HG03159 (cell line): Measurements from ENCODE around the gene TRIP10.
"Not testable (repeated sequence)": the region's sequence is repeated elsewhere in the genome, so short reads cannot be mapped to it uniquely, and the experiment has no call there.

Experiments used
- ATAC-seq: cut with Tn5 transposase; IDR thresholded peaks from one replicate; pipeline ENCODE4 v1.9.1; 2021; ENCODE audit warnings: mild to moderate bottlenecking, moderate library complexity; ENCODE audit not compliant: unreplicated experiment

Gene TRIP10

DNA sequence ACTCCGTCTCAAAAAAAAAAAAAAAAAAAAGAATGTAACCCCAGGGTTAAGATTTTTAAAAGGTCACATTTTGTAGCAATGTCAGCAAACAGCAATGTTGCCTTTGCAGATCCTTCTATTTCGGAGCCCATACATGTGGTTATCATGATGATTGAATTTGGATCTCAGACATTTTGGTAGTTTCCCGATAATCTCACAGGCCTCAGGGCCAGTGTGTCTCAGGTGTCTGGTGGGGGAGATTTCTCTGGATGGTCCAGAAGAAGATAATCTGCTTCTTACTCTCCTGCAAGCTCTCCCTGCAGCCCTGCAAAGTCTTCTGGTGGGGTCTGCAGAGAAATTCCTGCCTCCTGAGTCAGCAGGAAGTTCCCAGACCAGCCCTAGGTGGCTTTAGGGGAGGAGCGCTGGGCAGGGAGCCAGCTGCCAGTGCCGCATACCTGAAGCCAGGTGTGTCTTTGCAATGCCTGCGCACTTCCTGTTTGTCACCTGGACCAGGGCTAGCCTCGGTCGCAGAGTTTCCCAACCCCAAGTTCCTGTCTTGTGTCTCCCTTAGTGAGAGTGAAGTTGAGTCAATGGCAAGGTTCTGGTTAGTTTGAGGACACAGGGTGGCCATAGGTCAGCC, 26.4 kb downstream of the TRIP10 start:
- ATAC-seq = no peak

DNA sequence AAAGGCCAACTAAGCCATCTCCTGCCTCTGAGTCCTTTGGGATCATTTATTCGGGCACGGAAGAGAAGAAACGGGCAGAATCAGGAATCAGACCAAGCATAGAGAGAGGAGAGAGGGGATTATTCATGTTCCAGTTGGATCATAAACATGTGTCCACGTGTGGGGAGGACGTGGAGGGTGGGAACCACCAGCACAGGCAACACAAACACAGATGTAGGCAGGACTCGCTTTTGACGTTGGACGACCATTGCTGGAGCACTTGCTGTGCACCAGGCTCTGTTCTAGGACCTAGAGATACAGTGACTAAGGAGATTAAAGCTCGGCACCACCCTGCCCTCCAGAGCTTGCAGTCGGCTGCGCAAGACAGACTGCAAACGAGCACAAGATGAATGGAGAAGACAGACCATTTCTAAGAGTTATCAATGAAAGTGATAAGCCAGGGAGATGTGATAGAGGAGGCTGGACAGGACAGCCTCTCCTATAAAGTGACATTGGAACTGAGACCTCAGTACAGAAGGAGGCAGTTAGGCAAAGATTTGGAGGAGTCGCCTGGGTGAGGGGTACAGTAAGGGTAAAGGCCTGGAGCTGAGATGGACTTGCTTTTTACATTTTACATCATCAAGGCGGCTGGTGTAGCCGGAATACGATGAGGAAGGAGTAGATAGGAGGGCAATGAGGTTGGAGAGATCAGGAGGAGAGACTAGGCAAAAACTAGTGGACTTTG, 27.0 kb downstream of the TRIP10 start:
- ATAC-seq = no peak

DNA sequence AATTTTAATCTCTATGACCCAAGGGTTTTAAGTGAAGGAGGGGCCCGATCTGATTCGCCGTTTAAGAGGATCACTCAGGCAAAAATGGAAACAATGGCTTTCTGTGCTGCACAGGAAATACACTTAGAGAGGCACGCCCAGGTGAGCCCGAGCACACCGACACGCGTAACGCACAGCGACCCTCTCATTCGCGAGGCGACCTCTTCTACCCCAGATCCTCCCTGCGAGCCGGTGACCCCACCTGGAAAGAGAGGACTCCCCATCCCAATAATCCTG, 27.5 kb downstream of the TRIP10 start:
- ATAC-seq = peak; percentile 12

DNA sequence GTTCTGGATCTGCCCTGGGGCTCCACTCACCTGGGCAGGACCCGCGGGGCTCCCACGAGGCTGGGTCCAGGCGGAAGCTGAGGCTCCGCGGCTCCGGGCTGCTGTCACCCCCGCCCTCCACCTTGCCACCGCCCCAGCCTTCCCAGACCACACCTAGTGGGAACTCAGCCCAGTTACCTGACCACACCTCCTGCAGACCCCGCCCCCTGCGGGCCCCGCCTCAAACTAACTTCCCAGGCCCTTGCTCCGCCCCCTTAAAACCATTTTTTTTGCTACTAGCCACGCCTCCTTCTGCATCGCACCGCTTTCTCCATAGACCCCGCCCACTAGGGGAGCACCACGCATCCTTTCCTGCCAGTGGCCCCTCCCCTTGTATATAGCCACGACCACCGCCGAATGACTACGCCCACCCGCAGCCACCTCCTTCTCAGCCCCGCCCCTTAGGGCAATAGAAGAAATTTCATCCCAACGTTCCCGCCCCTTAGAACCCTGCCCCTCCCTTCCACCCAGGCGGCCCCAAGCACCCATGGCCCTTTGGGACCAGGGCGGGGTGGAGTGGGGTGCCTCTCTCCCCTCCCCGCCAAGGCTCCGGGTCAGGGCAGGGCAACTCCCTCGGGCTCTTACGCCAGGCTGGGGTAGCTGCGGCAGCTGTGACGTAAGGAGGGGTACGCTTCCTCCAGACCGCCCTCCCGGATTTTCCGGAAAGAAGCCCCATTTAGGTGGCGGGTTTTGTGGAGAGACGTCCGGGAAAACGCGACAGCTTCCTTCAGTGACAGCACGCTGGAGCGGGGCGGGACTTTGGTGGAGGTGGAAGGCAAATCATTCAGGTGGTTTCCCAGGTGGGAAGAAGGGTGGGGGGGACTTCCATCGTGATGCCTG, 28.1 kb downstream of the TRIP10 start, which contains the start of gene SH2D3A:
Gene SH2D3A (minus strand): TSS at position 79 of the 879 bp plus-strand sequence. CDS start 3,687 bp downstream, outside the sequence.
- ATAC-seq = peak; percentile 64

DNA sequence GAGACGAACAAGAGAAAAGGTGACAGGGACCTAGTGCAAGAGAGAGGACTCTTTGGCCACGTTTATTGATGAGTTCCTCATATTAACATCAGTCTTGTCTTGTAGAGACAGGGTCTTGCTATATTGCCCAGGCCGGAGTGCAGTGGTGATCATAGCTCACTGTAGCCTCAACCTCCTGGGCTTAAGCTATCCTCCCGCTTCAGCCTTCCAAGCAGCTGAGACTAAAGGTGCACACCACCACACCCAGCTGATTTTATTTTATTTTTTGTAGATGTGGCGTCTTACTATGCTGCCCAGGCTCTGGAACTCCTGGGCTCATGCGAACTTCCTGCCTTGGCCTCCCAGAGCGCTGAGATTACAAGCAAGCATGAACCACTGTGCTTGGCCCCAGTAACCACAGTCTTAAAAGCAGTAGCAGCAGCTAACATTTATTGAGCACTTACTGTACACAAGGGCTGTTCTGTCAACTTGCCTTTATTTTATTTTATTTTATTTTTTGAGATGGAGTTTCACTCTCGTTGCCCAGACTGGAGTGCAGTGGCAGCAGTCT, 28.8 kb downstream of the TRIP10 start:
- no peak for ATAC-seq

DNA sequence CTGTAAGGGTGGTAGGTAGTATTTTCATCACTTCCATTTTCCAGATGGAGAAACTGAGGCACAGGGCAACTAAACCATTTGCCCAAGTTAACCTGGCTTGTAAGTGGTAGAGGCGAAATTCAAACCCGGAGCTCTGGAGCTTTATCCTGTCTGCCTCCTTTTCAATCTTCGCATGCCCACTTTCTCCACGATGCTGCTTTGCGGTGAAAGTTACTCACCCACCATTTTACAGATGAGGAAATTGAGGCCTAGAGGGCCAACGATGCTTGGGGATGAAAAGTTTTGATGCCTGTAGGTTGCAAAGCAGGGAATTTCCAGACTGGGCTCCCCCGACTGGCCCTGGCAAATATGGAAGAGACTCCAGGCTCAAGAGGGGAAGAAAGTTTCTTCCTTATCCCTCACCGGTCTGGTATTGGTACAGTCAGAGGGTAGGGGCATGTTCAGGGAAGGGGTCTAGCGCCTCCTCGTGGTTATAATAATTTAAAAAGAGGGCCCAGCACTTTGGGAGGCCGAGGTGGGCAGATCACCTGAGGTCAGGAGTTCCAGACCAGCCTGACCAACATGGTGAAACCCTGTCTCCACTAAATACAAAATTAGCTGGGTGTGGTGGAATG, 29.6 kb downstream of the TRIP10 start:
- ATAC-seq = no peak

DNA sequence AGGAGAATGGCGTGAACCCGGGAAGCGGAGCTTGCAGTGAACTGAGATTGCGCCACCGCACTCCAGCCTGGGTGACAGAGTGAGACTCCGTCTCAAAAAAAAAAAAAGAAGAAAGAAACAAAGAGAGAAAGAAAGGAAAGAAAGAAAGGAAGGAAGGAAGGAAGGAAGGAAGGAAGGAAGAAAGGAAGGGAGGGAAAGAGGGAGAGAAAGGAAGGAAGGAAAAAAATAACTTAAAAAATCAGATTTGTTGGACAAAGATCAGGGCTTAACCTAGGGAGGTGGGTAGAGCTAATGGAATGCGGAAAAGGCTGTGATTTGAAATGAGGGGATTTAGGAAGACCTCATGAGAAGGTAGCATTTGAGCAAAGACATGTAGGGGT, 32.2 kb downstream of the TRIP10 start:
- not testable (repeated sequence) for ATAC-seq

DNA sequence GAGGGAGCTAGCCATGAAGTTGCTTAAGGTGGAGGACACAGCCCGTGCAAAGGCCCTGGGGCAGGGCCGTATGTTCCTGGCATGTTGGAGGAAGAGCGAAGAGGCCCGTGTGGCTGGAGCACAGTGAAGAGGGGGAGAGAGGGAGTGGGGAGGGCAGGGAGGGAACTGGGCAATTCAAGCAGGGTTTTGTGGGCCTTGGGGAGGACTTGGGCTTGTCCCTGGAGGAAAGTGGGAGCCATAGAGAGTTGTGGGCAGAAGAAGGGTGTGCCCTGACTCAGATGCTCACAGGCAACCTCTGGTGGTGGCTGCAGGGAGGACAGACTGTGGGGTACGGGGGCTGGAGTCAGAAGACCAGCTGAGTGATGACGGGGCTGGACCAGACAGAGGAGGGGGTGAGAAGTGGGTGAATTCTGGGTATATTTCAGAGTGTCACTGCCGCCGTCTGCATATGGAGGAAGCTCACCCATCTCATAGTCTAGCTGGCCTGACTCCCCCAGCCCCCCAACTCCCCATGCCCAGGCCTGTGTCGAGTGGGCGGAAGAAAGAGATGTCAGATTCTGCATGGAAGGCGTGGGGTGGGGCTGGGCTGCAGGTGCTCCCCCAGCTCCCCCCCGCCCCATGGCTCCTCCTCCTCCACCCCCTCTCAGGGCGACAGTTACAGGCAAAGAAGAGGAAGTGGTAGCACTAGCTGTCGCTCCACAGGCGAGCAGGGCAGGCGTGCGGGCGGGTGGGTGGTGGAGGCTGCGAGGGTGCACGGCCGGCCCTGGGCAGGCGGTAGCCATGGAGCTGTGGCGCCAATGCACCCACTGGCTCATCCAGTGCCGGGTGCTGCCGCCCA, 32.8 kb downstream of the TRIP10 start, which contains the start of gene VAV1:
Gene VAV1 (plus strand): TSS at position 681 of the 838 bp plus-strand sequence. CDS start 100 bp downstream, at position 781.
- ATAC-seq = peak; percentile 42

DNA sequence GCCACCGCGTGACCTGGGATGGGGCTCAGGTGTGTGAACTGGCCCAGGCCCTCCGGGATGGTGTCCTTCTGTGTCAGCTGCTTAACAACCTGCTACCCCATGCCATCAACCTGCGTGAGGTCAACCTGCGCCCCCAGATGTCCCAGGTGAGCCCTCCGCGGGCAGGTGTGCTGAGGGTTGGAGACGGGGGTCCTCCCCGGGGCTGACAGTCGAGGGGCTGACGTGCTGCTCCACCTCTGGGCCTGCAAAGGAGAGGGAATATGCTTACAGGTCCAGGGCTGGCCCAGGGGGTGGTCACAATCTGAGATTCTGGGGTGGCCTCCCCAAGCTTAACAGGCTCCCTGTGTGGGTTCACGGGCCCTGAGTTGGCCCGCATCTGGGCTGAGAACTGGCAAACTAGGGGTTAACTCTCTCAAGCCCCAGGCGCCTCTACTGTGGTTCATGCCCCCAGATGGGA, 33.4 kb downstream of the TRIP10 start:
- ATAC-seq = no peak

DNA sequence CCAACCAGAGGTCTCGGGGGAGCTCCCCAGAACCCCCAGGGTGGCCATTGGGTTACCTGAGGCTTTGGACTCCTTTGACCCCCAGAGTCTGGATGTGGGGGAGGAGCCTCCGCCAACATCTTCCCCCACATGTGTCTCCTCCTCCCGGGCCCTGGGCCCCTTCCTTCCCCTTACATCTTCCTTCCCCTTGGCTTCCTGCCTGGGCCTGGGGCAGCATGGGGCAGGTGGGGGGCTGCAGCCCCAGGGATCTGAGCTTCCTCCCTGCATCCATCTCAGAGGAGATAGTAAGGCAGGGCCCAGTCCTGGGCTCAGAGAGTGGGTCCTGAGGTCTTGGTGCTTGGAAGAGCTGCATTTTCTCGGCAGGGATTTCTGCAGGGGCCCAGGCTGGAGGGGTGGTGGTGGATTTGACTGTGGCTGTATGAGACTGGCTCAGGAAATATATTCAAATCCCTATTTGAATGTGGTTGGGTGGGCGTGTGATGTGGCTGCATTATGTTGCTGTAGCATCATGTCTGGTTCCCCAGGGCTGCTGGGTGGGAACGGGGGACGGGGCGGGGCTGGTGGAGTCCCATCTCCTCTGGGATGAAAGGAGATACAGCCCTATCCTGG, 33.9 kb downstream of the TRIP10 start:
- peak; percentile 37 for ATAC-seq

DNA sequence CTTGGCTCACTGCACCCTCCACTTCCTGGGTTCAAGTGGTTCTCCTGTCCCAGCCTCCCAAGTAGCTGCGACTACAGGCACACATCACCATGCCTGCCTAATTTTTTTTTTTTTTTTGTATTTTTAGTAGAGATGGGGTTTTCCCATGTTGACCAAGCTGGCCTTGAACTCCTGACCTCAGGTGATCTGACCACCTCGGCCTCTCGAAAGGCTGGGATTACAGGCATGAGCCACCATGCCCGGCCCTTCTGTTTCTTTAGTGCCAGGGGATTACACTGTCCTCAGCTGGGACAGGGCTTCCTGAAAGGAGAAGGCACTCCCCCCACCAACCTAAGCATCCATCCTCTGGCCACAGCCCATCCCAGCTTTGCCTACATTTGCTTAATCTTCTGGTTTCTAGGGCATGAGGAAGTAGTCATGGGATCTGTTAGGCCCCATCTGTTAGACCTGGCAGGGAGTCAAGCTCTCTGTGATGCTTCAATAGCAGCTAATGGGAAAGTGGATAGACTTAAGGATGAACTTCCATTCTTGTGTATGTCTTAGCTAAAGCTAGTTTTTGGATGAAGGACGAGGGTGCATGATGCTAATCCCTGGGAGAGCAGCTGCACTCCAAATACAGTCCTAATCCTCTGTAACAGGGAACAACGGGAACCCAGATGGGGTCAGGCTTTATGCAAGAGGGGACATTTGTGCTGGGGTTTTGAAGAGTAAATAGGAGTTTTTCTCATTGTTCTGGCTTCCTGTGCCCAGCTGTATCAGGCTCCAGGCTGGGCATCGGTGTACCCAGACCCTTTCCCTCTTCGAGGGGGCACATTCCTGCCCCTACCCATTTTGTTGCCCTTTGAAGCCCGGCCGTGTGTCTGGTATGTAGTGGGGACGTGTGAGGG, 35.6 kb downstream of the TRIP10 start:
- no peak for ATAC-seq

DNA sequence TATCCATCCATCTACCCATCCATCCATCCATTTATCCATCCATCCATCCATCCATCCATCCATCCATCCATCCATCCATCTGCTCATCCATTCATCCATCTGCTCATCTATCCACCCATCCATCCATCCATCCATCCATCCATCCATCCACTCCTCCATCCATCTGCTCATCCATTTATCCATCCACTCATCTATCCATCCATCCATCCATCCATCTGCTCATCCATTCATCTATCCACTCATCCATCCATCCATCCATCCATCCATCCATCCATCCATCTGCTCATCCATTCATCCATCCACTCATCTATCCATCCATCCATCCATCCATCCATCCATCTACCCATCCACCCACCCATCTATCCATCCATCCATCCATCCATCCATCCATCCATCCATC, 36.6 kb downstream of the TRIP10 start:
- ATAC-seq = not testable (repeated sequence)

DNA sequence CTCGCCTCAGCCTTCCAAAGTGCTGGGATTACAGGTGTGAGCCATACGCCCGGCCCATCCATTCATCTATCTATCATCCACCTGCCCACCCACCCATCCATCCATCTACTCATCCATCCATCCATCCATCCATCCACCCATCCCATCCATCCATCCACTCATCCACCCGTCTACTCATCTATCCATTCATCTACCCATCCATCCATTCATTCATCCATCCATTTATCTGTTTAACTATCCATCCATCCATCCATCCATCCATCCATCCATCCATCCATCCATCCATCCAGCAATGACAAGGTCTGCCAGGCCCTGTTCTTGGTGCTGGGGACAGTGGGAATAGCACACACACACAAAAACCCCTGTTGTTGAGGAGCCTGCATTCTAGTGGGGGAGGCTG, 37.5 kb downstream of the TRIP10 start:
- ATAC-seq = no peak

DNA sequence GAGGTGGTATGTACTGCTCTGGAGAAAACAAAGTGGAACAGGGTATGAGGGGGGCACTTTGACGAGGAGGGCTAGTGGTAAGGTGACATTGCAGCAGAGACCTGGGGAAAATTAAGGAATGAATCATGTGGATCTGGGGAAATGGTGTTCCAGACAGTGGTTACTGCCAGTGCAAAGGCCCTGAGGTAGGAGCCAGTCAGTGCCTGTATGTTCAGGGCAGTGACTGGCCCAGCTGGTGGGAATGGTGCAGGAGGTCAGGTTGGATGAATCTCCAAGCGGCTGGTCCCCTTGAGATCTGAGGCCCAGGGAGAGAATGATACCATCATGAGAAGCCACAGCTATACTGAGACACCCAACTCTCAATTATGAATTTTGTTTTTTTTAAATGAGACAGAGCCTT, 38.0 kb downstream of the TRIP10 start:
- ATAC-seq = no peak

DNA sequence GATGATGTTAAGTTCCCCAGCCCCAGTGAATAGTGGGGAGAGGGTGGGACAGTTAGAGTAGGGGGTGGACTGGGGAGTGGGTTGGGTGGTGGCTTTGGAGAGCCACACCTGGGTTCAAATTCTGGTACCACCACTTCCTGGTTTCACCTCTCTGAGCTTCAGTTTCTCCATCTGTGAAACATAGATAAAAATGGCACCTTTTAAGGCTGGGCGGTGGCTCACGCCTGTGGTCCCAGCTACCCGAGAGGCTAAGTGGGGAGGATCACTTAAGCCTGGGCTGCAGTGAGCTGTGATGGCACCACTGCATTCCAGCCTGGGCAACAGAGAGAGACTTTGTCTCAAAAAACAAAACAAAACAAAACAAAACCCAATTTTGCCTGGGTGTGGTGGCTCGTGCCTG, 38.9 kb downstream of the TRIP10 start:
- ATAC-seq = no peak

DNA sequence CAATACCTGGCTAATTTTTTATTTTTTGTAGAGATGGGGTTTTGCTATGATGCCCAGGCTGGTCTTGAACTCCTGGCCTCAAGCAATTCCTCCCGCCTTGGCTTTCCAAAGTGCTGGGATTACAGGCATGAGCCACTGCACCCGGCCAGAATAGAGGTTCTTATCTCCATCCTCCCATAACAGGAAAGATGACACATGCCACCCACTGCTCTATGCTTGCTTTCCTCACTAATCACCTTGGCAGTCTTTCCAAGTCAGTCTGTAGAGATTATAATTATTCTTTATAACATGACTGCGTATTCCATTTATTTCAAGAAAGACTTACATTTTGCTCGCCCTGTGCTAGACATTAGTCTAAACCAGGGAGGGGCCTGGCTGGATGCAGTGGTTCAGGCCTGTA, 39.7 kb downstream of the TRIP10 start:
- ATAC-seq = no peak

DNA sequence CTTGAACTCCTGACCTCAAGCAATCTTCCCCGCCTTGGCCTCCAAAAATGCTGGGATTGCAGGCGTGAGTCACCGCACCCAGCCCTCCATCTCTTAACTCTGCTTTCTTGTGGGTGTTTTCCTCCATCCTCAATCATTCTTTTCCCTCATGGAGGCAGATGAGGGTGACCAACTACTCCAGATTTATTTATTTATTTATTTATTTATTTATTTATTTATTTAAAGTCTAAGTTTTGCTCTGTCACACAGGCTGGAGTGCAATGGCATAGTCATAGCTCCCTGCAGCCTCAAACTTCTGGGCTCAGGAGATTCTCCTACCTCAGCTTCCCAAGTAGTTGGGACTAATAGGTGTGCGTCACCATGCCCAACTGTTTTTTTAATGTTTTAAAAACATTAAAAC, 47.9 kb downstream of the TRIP10 start:
- no peak for ATAC-seq

DNA sequence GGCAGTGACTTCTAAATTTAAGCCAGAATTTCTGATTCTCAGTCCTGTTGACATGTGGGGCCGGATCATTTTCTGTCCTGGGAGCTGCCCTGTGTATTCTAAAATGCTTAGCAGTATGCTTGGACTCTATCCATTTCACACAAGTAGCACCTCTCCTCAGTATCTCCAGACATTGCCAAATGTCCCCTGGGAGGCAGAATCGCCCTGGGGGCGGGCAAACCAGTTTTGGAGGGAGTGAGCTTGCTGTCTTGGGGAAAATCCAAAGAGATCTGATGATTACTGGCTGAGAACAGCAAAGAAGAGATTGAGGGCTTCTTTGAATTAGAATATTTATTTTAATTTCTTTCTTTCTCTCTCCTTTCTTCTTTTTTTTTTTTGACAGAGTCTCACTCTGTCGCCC, 49.4 kb downstream of the TRIP10 start:
- no peak for ATAC-seq
